Keratinocyte (primary cell): ENCODE measurements around the gene MYL6. TPM values are rescaled to one million over a fixed set of nuclear protein-coding genes. Genes with fewer than 3 reads are reported as not detected.

Source experiments
- DNase-seq: peaks from one replicate; pipeline ENCODE4 v3.0.0-alpha.2; 2011; ENCODE audit warnings: low read depth, missing footprints, low spot score
- FAIRE-seq: peaks from 2 replicates; lab custom pipeline; 2011; peaks lifted over from hg19 to GRCh38; lab: Jason Lieb, UNC
- H2AFZ ChIP-seq: 2 replicates; pipeline ENCODE4 v1.6.0; 2012; ENCODE audit warnings: low read length, control low read depth, inconsistent platforms; ENCODE audit not compliant: control insufficient read depth
- H3K27ac ChIP-seq: 2 replicates; pipeline ENCODE4 v1.5.1; 2011; ENCODE audit warnings: low read length; ENCODE audit not compliant: control insufficient read depth, insufficient read depth
- H3K27me3 ChIP-seq: 3 replicates; pipeline ENCODE4 v1.6.0; 2011; ENCODE audit warnings: low read length; ENCODE audit not compliant: control insufficient read depth, insufficient read depth; ENCODE audit errors: extremely low read depth
- H3K36me3 ChIP-seq, 2 experiments: 2 replicates in 1 of 2; 3 replicates in 1 of 2; pipeline ENCODE4 v1.5.1; 2011; ENCODE audit warnings: low read length in 2 of 2, mild to moderate bottlenecking in 1 of 2; ENCODE audit not compliant: control insufficient read depth in 2 of 2, insufficient read depth in 2 of 2; ENCODE audit errors: extremely low read depth in 1 of 2
- H3K4me1 ChIP-seq: 3 replicates; pipeline ENCODE4 v1.5.1; 2011; ENCODE audit warnings: low read length; ENCODE audit not compliant: control insufficient read depth, insufficient read depth; ENCODE audit errors: extremely low read depth
- H3K4me2 ChIP-seq: 3 replicates; pipeline ENCODE4 v1.6.0; 2011; ENCODE audit warnings: low read depth, low read length; ENCODE audit not compliant: control insufficient read depth, insufficient read depth; ENCODE audit errors: extremely low read depth
- H3K4me3 ChIP-seq, 3 experiments: fragments of 200-600 bp in 1 of 3; sonication (generic) in 1 of 3; 2 replicates in 2 of 3; 3 replicates in 1 of 3; pipeline ENCODE4 v1.5.1; 2011 to 2016; ENCODE audit warnings: low read length in 3 of 3, mild to moderate bottlenecking in 3 of 3, control low read depth in 2 of 3, inconsistent platforms in 1 of 3, low read depth in 1 of 3, mixed read lengths in 1 of 3, mixed run types in 1 of 3, moderate library complexity in 1 of 3; ENCODE audit not compliant: control insufficient read depth in 2 of 3, insufficient read depth in 2 of 3; ENCODE audit errors: extremely low read depth in 1 of 3
- H3K79me2 ChIP-seq: 2 replicates; pipeline ENCODE4 v1.6.0; 2012; ENCODE audit warnings: low read length; ENCODE audit not compliant: control insufficient read depth, insufficient read depth
- H3K9ac ChIP-seq: 3 replicates; pipeline ENCODE4 v1.6.0; 2011; ENCODE audit warnings: low read length; ENCODE audit not compliant: control insufficient read depth, insufficient read depth; ENCODE audit errors: extremely low read depth
- H3K9me1 ChIP-seq: 3 replicates; pipeline ENCODE4 v1.6.0; 2011; ENCODE audit warnings: low read length; ENCODE audit not compliant: control insufficient read depth, insufficient read depth; ENCODE audit errors: extremely low read depth
- H3K9me3 ChIP-seq: 2 replicates; pipeline ENCODE4 v1.5.1; 2012; ENCODE audit warnings: low read depth, low read length; ENCODE audit not compliant: control insufficient read depth
- H4K20me1 ChIP-seq: 3 replicates; pipeline ENCODE4 v1.6.0; 2011; ENCODE audit warnings: low read length; ENCODE audit not compliant: control insufficient read depth, insufficient read depth; ENCODE audit errors: extremely low read depth
- EZH2 ChIP-seq: IDR thresholded peaks from one replicate; pipeline ENCODE4 v1.6.1; 2012; ENCODE audit warnings: inconsistent platforms, mild to moderate bottlenecking, low read length, moderate library complexity
- dilution Hi-C: fragments of 300-500 bp; cut with MboI; formaldehyde crosslinking; loops from one replicate; pipeline ENCODE4 v1.7.0; 2020; ENCODE audit warnings: low sequenced_read_pairs; ENCODE audit not compliant: extremely low pct_ligation_motif_present
- polyA plus RNA-seq, 5 experiments: library from polyadenylated mRNA; depleted of rRNA in 3 of 5; stranded (reverse) in 3 of 5; stranded (forward) in 1 of 5; unstranded in 1 of 5; fragments of >200 nt; gene quantifications; 1 replicate in 1 of 5; 2 replicates in 3 of 5; 3 replicates in 1 of 5; pipeline versions ENCODE4 v1.2.1 to v1.2.3, GENCODE V29; 2011 to 2012; ENCODE audit warnings: missing spikeins in 2 of 5, low read depth in 1 of 5, low replicate concordance in 1 of 5
- TF ChIP-seq, protein P1 (sequence below), 3 experiments: IDR thresholded peaks in 1 of 3; conservative IDR thresholded peaks in 1 of 3; optimal IDR thresholded peaks in 1 of 3; 2 replicates in 2 of 3; 3 replicates in 1 of 3; pipeline versions ENCODE3 to v1.5.1; 2011; ENCODE audit warnings: low read length in 3 of 3, mild to moderate bottlenecking in 3 of 3, moderate library complexity in 2 of 3, control low read depth in 1 of 3, inconsistent platforms in 1 of 3; ENCODE audit not compliant: insufficient read depth in 2 of 3; ENCODE audit errors: extremely low read depth in 1 of 3

MYL6 gene
- polyA plus RNA-seq, 1 donor (not counting 4 experiments of a cell fraction or from before 2014, with no cell fraction given): 4,542 TPM

DNA sequence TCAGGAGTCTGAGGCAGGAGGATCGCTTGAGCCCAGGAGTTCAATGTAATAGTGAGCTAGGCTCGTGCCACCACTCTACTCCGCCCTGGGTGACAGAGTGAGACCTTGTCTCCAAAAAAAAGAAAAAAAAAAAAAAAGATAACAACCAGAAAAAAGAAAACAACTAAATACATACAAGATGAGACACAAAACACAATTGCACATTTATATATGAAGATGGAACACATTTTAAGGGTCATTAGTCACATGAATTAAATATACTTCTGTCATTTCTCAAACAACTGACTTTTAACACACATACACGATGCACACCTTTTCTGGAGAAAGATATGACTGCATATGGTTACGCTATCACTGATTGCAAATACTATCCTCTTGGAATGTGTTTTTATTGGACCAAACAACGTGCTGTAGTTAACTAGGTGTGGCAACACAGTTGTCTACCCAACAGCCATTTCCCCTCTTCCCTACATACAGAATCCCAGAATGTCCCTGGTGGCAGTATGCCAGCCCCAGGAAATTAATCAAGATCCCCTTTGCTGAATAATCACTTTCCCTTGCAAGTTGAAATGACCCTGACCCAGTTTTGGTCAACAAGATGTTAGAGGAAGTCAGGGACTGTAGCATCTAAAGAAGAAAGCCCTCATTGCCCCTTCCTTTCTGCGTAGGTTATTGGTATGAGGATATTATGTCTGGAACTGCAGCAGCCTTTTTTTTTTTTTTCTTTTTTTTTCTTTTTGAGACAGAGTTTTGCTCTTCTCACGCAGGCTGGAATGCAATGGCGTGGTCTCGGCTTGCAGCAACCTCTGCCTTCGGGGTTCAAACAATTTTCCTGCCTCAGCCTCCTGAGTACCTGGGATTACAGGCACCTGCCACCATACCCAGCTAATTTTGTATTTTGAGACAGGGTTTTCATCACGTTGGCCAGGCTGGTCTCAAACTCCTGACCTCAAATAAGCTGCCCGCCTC lies 11.4 kb upstream of the MYL6 start:
- H3K9me1 ChIP-seq: no peaks in the 10 kb centered on the region
- TF ChIP-seq EZH2: no peak
- TF ChIP-seq, protein P1, sequence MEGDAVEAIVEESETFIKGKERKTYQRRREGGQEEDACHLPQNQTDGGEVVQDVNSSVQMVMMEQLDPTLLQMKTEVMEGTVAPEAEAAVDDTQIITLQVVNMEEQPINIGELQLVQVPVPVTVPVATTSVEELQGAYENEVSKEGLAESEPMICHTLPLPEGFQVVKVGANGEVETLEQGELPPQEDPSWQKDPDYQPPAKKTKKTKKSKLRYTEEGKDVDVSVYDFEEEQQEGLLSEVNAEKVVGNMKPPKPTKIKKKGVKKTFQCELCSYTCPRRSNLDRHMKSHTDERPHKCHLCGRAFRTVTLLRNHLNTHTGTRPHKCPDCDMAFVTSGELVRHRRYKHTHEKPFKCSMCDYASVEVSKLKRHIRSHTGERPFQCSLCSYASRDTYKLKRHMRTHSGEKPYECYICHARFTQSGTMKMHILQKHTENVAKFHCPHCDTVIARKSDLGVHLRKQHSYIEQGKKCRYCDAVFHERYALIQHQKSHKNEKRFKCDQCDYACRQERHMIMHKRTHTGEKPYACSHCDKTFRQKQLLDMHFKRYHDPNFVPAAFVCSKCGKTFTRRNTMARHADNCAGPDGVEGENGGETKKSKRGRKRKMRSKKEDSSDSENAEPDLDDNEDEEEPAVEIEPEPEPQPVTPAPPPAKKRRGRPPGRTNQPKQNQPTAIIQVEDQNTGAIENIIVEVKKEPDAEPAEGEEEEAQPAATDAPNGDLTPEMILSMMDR (optimal IDR thresholded peaks at IDR 0.05 in 1 of 3, IDR thresholded peaks at IDR 0.05 in 1 of 3, conservative IDR thresholded peaks at IDR 0.05 in 1 of 3; ENCODE audit: extremely low read depth in 1 of 3, insufficient read depth in 2 of 3, low read length in 3 of 3): no peak
- H3K4me3 ChIP-seq: no peak overlapping the region
- H4K20me1 ChIP-seq: no peaks in the 10 kb centered on the region
- no peaks in the 10 kb centered on the region for H3K79me2 ChIP-seq
- H3K27me3 ChIP-seq: no peaks in the 10 kb centered on the region
- H3K9ac ChIP-seq: no peak overlapping the region
- peaks cover 24 to 26% of the 10 kb centered on the region in 2 experiments for H3K36me3 ChIP-seq
- H2AFZ ChIP-seq: no peak overlapping the region
- dilution Hi-C loops: no loop called here
- H3K4me2 ChIP-seq: peak overlapping the region; percentile 14
- no peaks in the 10 kb centered on the region for H3K9me3 ChIP-seq
- FAIRE-seq (no peak), DNase-seq (no peak)
- no peak overlapping the region for H3K27ac ChIP-seq
- peaks cover 6% of the 10 kb centered on the region for H3K4me1 ChIP-seq

DNA sequence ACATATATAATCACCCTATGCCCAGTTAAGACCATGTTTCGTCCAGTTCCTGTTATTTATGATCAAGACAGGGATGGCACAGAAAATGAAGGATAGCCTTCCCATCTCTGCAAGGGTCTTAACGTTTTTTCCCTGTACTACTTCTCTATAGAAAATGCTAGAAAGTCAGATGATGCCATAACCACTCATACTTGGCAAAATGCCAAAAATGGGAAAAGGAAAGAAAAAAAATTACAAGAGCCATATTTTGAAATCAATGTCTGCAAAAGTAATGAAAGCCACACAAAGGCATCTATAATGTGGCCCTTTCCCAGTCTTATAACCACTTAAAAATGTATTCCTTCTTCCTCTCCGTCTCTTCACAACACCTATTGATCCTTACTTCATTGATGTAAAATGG lies 7.6 kb upstream of the MYL6 start:
- Histone ChIP-seq H3K9me1 (no peaks in the 10 kb centered on the region), H3K4me3 (no peak overlapping the region), H2AFZ (no peak overlapping the region), H3K4me1 (peaks cover 16% of the 10 kb centered on the region), H3K4me2 (no peak overlapping the region), H3K36me3 (peaks cover 0 to 2% of the 10 kb centered on the region in 2 experiments), H3K9me3 (no peaks in the 10 kb centered on the region), H4K20me1 (no peaks in the 10 kb centered on the region), H3K79me2 (no peaks in the 10 kb centered on the region), H3K27ac (no peak overlapping the region), H3K27me3 (no peaks in the 10 kb centered on the region), H3K9ac (no peak overlapping the region)
- dilution Hi-C loops: no loop called here
- TF ChIP-seq, protein P1 (optimal IDR thresholded peaks at IDR 0.05 in 1 of 3, IDR thresholded peaks at IDR 0.05 in 1 of 3, conservative IDR thresholded peaks at IDR 0.05 in 1 of 3; ENCODE audit: extremely low read depth in 1 of 3, insufficient read depth in 2 of 3, low read length in 3 of 3): no peak
- no peak for TF ChIP-seq EZH2
- no peak for DNase-seq
- peak; percentile 44 for FAIRE-seq
